ENCODE measurements around the gene MAP3K6.
A peak's percentile ranks its signal among the peaks of the same experiment; 100 is the strongest.

The MAP3K6 gene

GRCh38 chr1:27349784-27350662 lies 16.7 kb downstream of the MAP3K6 start:
- no peak for TF ChIP-seq CTCF (IDR thresholded peaks at IDR 0.05)

GRCh38 chr1:27348861-27349783 lies 17.6 kb downstream of the MAP3K6 start:
- TF ChIP-seq CTCF (IDR thresholded peaks at IDR 0.05) = no peak
- peak; percentile 63 for DNase-seq
- no peak overlapping the region for H3K27ac Mint-ChIP-seq
- peaks cover 20% of the 10 kb centered on the region for H3K27me3 Mint-ChIP-seq (ENCODE audit: low read depth, poor library complexity)
- H3K4me3 Mint-ChIP-seq = peak overlapping the region; percentile 70
- no peaks in the 10 kb centered on the region for H3K9me3 Mint-ChIP-seq
- H3K36me3 Mint-ChIP-seq (ENCODE audit: low read depth) = no peaks in the 10 kb centered on the region
- peaks cover 26% of the 10 kb centered on the region for H3K4me1 Mint-ChIP-seq

More at GRCh38 chr1:27349784-27350662, 16.7 kb downstream of the MAP3K6 start:
- Mint-ChIP-seq H3K36me3 (ENCODE audit: low read depth) (no peaks in the 10 kb centered on the region), H3K27ac (no peak overlapping the region), H3K4me3 (peak overlapping the region; percentile 76), H3K27me3 (ENCODE audit: low read depth, poor library complexity) (peaks cover 21% of the 10 kb centered on the region), H3K4me1 (peaks cover 26% of the 10 kb centered on the region), H3K9me3 (no peaks in the 10 kb centered on the region)
- DNase-seq = peak; percentile 76

GRCh38 chr1:27346991-27347624 lies 19.7 kb downstream of the MAP3K6 start:
- Mint-ChIP-seq H3K9me3 (no peaks in the 10 kb centered on the region), H3K4me3 (no peak overlapping the region), H3K27me3 (ENCODE audit: low read depth, poor library complexity) (peaks cover 18% of the 10 kb centered on the region), H3K4me1 (peaks cover 35% of the 10 kb centered on the region), H3K27ac (no peak overlapping the region), H3K36me3 (ENCODE audit: low read depth) (no peaks in the 10 kb centered on the region)
- no peak for TF ChIP-seq CTCF (IDR thresholded peaks at IDR 0.05)
- DNase-seq = no peak

- no peak for TF ChIP-seq CTCF (IDR thresholded peaks at IDR 0.05)
- Mint-ChIP-seq H3K27ac (no peak overlapping the region), H3K4me3 (no peak overlapping the region), H3K36me3 (ENCODE audit: low read depth) (no peaks in the 10 kb centered on the region), H3K9me3 (no peaks in the 10 kb centered on the region), H3K4me1 (peaks cover 35% of the 10 kb centered on the region), H3K27me3 (ENCODE audit: low read depth, poor library complexity) (peaks cover 17% of the 10 kb centered on the region)
- DNase-seq = no peak
Measured at GRCh38 chr1:27346357-27346756, 20.4 kb downstream of the MAP3K6 start.

- no peak for DNase-seq
- H3K4me3 Mint-ChIP-seq = no peak overlapping the region
Measured at GRCh38 chr1:27345272-27345671, 21.5 kb downstream of the MAP3K6 start.

More at GRCh38 chr1:27345272-27345671, 21.5 kb downstream of the MAP3K6 start:
- peaks cover 43% of the 10 kb centered on the region for H3K4me1 Mint-ChIP-seq
- H3K27ac Mint-ChIP-seq = no peak overlapping the region
- peaks cover 7% of the 10 kb centered on the region for H3K27me3 Mint-ChIP-seq (ENCODE audit: low read depth, poor library complexity)
- no peak for TF ChIP-seq CTCF (IDR thresholded peaks at IDR 0.05)
- no peaks in the 10 kb centered on the region for H3K9me3 Mint-ChIP-seq
- no peaks in the 10 kb centered on the region for H3K36me3 Mint-ChIP-seq (ENCODE audit: low read depth)

Measured in nephron progenitor cell (in vitro differentiated cells).